Measurements from ENCODE around the gene BET1L. TPM values are rescaled to one million over a fixed set of nuclear protein-coding genes. Genes with fewer than 3 reads are reported as not detected.

BET1L gene
- total RNA-seq, 8 experiments from 2014 or later, result 17.7 to 35.6 (median 31.3) TPM

DNA sequence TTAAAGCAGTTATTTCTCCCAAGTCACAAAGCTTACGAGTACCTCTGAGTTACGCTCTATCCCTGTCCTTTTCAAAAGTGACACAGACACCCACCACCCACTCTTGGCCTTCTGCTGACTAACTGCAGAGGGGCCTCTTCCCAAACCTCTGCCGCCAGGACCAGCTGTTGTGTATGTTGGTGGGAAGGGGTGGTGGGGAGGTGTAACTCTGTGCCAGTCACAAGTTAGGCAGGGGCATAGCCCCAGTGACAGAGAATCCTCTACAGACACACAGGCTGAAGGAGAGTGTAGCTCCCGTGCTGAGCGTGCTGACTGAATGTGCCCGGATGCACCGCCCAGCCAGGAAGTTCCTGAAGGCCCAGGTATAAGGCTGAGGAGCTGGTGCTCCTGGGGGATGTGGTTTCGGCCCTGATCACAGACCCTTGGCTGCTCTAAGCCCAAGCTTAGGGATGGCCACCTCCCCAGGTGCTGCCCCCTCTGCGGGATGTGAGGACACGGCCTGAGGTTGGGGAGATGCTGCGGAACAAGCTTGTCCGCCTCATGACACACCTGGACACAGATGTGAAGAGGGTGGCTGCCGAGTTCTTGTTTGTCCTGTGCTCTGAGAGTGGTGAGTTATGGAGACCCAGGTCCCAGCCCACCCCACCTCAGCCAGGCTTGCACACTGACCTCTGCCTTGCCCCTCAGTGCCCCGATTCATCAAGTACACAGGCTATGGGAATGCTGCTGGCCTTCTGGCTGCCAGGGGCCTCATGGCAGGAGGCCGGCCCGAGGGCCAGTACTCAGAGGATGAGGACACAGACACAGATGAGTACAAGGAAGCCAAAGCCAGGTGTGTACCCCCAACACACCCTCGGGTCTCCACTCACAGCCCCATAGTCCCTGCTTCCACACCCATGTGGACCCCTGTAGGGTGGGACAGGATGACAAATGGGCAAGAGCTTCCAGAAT, 5.2 kb upstream of the BET1L start:
- in situ Hi-C loops (cut with MboI; ENCODE audit: low pct_unique_long_range_greater_than_20kb in 2 of 9, low sequenced_read_pairs in 9 of 9, unreplicated experiment in 9 of 9), result no loop called here
- Histone ChIP-seq H3K4me3 (no peak overlapping the region), H3K27ac (no peak overlapping the region), H3K4me1 (replicated peaks in 1 of 2) (peaks cover 12% of the 10 kb centered on the region in 2 donors)
- 80 to 100% (median 93%) methylated on average over 1 to 9 of the region's 17 CpGs; no CpG with 5 or more reads in 5 of the 10 experiments for WGBS, 10 experiments
- ATAC-seq (replicated peaks in 6 of 8), result no peak

DNA sequence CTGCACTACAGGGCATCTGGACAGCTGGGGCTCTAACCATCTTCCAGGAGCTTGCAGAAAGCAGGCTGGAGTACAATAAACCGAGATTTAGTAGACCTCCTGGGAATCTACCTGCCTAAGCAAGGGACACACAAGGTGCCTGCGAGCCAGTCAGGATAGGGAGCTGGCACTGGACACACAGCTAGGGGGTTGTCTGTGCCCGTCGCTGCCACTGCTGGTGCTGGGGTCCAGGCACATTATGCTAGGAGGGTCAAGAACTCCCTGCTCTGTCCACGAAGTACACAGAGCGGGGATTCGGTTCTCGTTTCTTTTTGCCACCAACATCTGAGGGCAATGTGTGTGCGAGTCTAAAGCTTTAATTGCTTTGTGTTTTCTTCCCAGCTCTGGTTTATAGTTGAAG, 4.5 kb upstream of the BET1L start:
- no peak for ATAC-seq (replicated peaks in 6 of 8)
- H3K27ac ChIP-seq, result no peak overlapping the region
- 77 to 97% (median 89%) methylated on average over 3 to 7 of the region's 9 CpGs; no CpG with 5 or more reads in 6 of the 10 experiments for WGBS, 10 experiments
- in situ Hi-C loops (cut with MboI; ENCODE audit: low pct_unique_long_range_greater_than_20kb in 2 of 9, low sequenced_read_pairs in 9 of 9, unreplicated experiment in 9 of 9), result no loop called here
- H3K4me1 ChIP-seq (replicated peaks in 1 of 2), result peaks cover 12% of the 10 kb centered on the region in 2 donors
- H3K4me3 ChIP-seq, result no peak overlapping the region

DNA sequence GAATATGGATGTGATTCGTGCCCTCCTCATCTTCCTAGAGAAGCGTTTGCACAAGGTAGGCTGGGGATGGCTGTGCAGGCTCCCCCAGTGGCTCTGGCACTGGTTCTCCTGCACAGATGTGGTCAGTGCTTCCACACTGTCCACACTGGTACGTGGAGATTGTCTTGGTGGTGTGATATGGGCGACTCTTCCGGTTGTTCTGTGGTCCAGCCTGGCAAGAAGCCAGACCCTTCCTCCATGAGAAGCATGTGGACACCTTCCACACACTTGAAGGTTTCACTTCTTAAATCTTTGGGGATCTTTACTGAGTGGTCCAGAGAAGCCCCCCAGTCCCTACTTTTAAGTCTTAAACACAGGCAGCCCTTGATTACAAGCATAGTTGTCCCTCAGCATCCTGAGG, 4.1 kb upstream of the BET1L start:
- Histone ChIP-seq H3K27ac (no peak overlapping the region), H3K4me3 (no peak overlapping the region), H3K4me1 (replicated peaks in 1 of 2) (peaks cover 12 to 13% of the 10 kb centered on the region in 2 donors)
- no peak for ATAC-seq (replicated peaks in 6 of 8)
- in situ Hi-C loops (cut with MboI; ENCODE audit: low pct_unique_long_range_greater_than_20kb in 2 of 9, low sequenced_read_pairs in 9 of 9, unreplicated experiment in 9 of 9), result no loop called here
- WGBS, 10 experiments, result 83 to 100% (median 100%) methylated on average over 1 to 3 of the region's 5 CpGs; no CpG with 5 or more reads in 5 of the 10 experiments

DNA sequence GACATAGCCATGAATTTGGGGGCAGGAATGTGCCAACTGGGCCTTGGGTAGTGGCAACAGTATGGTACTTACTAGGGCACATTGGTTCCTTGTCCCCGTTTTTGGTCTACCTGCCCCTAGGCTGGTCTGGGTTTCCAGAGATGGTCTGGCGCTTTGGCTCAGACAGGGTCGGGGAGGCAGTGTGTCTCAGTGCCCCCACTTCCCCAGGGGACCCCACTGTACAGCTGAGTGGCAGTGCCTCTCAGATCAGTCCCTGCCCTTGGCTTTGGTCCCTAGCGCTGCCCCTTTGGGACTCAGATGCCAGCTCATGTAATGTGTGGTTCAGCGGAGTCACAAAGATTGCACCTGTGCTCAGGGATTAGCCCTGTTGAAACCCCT, 3.6 kb upstream of the BET1L start:
- in situ Hi-C loops (cut with MboI; ENCODE audit: low pct_unique_long_range_greater_than_20kb in 2 of 9, low sequenced_read_pairs in 9 of 9, unreplicated experiment in 9 of 9), result no loop called here
- Histone ChIP-seq H3K4me1 (replicated peaks in 1 of 2) (peaks cover 17% of the 10 kb centered on the region in 2 donors), H3K27ac (no peak overlapping the region), H3K4me3 (no peak overlapping the region)
- WGBS, 10 experiments, result 88 to 90% methylated on average over 4 to 5 of the region's 5 CpGs; no CpG with 5 or more reads in 8 of the 10 experiments
- ATAC-seq (replicated peaks in 6 of 8), result no peak

DNA sequence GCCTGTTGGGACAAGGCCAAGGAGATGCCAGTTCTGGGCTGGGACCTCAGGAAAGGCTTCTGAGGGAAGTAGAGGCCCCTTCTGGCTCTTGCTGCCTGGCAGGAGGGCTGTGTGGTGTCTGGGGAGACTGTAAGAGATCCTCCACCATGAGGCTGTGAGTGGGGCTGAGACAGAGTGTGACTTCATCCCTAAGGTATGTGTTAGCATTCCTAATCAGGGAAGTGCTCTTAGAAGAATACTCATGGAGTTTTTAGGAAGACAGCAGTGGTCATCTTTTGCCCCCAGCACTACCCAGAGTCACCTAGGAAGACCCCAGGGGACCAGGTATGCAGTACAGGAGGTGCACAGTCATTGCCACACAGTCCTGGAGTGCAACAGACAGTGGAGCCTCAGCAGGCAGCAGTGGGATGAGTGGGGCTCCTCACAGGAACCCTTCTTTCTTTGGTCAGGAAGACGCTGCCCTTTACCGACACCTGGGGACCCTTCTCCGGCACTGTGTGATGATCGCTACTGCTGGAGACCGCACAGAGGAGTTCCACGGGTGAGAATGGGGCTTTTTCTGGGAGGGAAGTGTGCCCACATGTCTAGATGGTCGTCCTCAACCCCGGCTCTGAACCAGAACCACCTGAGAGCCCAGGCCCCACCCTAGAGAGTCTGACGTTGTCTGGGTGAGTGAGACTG, 3.1 kb upstream of the BET1L start:
- in situ Hi-C loops (cut with MboI; ENCODE audit: low pct_unique_long_range_greater_than_20kb in 2 of 9, low sequenced_read_pairs in 9 of 9, unreplicated experiment in 9 of 9), result no loop called here
- ATAC-seq (replicated peaks in 6 of 8), result peak in 2 of 8 experiments; percentile 1
- WGBS, 10 experiments, result 55 to 100% (median 92%) methylated on average over 3 to 9 of the region's 9 CpGs; no CpG with 5 or more reads in 5 of the 10 experiments
- Histone ChIP-seq H3K27ac (no peak overlapping the region), H3K4me3 (peak overlapping the region in 3 of 5 donors; percentile 91 to 100 (median 95)), H3K4me1 (replicated peaks in 1 of 2) (peaks cover 17 to 19% of the 10 kb centered on the region in 2 donors)

DNA sequence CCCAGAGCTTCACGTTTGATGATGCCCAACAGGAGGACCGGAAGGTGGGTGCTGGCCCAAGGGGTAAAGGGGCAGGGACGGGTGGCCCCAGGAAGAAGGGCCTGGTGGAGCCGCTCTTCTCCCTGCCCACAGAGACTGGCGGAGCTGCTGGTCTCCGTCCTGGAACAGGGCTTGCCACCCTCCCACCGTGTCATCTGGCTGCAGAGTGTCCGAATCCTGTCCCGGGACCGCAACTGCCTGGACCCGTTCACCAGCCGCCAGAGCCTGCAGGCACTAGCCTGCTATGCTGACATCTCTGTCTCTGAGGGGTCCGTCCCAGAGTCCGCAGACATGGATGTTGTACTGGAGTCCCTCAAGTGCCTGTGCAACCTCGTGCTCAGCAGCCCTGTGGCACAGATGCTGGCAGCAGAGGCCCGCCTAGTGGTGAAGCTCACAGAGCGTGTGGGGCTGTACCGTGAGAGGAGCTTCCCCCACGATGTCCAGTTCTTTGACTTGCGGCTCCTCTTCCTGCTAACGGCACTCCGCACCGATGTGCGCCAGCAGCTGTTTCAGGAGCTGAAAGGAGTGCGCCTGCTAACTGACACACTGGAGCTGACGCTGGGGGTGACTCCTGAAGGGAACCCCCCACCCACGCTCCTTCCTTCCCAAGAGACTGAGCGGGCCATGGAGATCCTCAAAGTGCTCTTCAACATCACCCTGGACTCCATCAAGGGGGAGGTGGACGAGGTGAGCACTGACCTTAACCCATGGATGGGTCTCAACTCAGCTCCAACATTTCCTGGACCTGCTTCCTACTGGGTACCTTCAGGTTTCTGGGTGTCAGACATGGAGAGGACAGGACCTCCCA, 2.3 kb upstream of the BET1L start:
- Histone ChIP-seq H3K4me1 (replicated peaks in 1 of 2) (peaks cover 17 to 19% of the 10 kb centered on the region in 2 donors), H3K4me3 (peak overlapping the region; percentile 90 to 100 (median 93)), H3K27ac (peak overlapping the region; percentile 98 to 99)
- in situ Hi-C loops (cut with MboI; ENCODE audit: low pct_unique_long_range_greater_than_20kb in 2 of 9, low sequenced_read_pairs in 9 of 9, unreplicated experiment in 9 of 9), result no loop called here
- WGBS, 10 experiments, result 0 to 80% (median 45%) methylated on average over 1 to 10 of the region's 29 CpGs; no CpG with 5 or more reads in 4 of the 10 experiments
- ATAC-seq (replicated peaks in 6 of 8), result no peak

DNA sequence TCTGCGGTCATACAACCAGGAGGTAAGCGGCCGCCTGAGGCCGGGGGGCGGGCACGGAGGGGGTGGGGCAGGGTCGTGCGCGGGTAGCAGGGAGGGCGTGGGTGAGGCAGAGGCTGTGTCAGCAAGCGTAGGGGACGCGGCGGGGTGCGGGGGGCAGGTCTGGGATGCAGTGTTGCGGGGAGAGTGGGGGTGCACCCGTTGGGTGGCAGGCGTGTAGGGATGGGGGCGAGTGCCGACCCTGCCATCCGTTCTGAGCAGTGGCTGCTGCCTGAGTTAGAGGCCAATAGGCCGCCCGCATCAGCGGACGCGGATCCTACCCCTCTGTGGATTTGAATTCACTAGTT, 1.7 kb upstream of the BET1L start:
- peak overlapping the region; percentile 98 to 99 for H3K27ac ChIP-seq

DNA sequence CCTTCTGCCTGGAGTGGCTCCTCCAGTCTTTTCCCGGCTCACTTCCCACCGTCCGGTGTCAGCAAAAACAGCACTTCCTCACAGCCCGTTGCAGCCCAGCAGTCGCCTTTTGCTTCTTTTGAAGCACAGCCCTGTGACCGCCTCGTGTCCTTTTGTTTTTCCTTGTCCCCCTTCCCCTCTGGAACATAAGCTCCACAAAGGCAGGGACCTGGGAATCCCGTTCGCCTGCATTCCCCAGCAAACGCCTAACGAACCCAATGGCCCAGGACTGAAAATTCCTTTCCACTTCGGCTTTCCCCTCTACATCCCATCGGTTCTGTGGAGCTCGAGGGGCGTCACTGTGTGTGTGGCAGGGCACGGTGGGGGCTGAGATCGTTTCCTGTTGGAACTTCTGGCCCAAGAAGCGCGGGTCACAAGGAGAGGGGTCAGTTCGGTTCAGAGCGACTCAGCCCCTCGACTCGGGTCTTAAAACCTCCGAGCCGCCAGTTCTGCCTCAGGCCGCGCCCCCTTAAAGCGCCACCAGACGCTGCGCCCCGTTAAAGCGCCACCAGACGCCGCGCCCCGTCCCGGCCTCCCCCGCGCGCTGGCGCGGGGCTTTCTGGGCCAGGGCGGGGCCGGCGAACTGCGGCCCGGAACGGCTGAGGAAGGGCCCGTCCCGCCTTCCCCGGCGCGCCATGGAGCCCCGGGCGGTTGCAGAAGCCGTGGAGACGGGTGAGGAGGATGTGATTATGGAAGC, 1.1 kb upstream of the BET1L start:
- Histone ChIP-seq H3K4me1 (replicated peaks in 1 of 2) (peaks cover 17 to 19% of the 10 kb centered on the region in 2 donors), H3K4me3 (peak overlapping the region; percentile 90 to 100 (median 93)), H3K27ac (peak overlapping the region; percentile 98 to 99)
- peak; percentile 40 to 61 (median 50) for ATAC-seq (replicated peaks in 6 of 8)
- in situ Hi-C loops (cut with MboI; ENCODE audit: low pct_unique_long_range_greater_than_20kb in 2 of 9, low sequenced_read_pairs in 9 of 9, unreplicated experiment in 9 of 9), result no loop called here
- WGBS, 10 experiments, result 0 to 1% (median 0%) methylated on average over 3 to 20 of the region's 57 CpGs; no CpG with 5 or more reads in 5 of the 10 experiments

More for the DNA sequence above, 1.7 kb upstream of the BET1L start:
- no CpG with 5 or more reads among the region's 26 CpGs for whole genome bisulfite sequencing, 10 experiments
- Histone ChIP-seq H3K4me3 (peak overlapping the region; percentile 90 to 100 (median 93)), H3K4me1 (replicated peaks in 1 of 2) (peaks cover 17 to 19% of the 10 kb centered on the region in 2 donors)
- peak in 5 of 8 experiments; percentile 1 to 8 (median 2) for ATAC-seq (replicated peaks in 6 of 8)
- in situ Hi-C loops (cut with MboI; ENCODE audit: low pct_unique_long_range_greater_than_20kb in 2 of 9, low sequenced_read_pairs in 9 of 9, unreplicated experiment in 9 of 9), result no loop called here

DNA sequence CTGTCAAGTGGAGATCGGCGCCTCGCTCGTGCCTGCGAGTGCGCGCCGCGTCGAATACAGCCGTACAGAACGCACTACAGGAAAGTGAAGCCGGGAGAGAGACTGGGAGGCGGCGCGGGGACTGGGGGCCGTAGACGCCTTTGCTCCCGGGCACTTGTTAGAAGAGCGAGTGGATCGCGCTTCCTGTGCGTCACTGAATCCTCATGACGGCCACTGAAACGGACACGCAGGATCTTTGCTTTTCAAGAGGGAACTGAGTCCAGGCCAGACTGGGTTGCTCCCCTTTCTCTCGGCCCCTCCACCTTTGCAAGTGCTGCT, 623 bp upstream of the BET1L start:
- Histone ChIP-seq H3K4me1 (replicated peaks in 1 of 2) (peaks cover 17 to 19% of the 10 kb centered on the region in 2 donors), H3K4me3 (peak overlapping the region; percentile 90 to 100 (median 93)), H3K27ac (peak overlapping the region; percentile 98 to 99)
- in situ Hi-C loops (cut with MboI; ENCODE audit: low pct_unique_long_range_greater_than_20kb in 2 of 9, low sequenced_read_pairs in 9 of 9, unreplicated experiment in 9 of 9), result no loop called here
- ATAC-seq (replicated peaks in 6 of 8), result peak in 3 of 8 experiments; percentile 7 to 12 (median 8)
- 0 to 2% (median 0%) methylated on average over 1 to 20 of the region's 27 CpGs; no CpG with 5 or more reads in 5 of the 10 experiments for WGBS, 10 experiments

DNA sequence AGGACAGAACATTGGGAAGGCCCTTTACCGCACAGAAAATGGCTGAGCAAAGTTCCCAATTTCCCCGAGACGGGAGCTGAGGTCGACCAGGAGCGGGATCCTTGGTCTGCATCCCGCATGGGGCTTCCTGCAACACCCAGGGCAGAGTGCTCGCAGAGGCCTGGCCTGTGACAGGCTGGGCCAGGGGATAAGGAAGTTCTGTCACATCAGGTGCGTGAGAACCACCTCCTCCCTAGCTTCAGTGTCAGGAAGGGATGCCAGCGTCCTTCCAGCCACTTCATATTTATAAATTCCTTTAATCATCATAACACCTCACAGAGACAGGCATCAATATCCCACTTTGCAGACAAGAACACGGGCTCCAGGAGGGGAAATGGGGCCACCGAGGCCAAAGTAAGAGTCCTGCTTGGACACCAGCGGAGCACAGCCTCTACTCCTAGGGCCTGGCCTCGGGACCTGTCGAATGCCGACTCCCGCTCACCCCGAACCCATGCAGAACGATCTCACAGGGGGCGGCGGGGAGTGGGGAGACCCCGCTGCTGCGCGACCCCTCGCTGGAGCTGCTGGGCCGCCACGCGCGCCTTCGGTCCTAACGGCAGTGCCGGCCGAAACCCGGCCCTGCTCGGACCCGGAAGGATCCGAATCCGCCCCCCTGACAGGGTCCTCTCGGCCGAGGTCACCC, 532 bp downstream of the BET1L start:
- peak overlapping the region; percentile 90 to 100 (median 93) for H3K4me3 ChIP-seq
- peak in 3 of 8 experiments; percentile 0 to 4 (median 0) for ATAC-seq (replicated peaks in 6 of 8)
- H3K4me1 ChIP-seq (replicated peaks in 1 of 2), result peaks cover 17 to 19% of the 10 kb centered on the region in 2 donors
- in situ Hi-C loops (cut with MboI; ENCODE audit: low pct_unique_long_range_greater_than_20kb in 2 of 9, low sequenced_read_pairs in 9 of 9, unreplicated experiment in 9 of 9), result no loop called here
- peak overlapping the region; percentile 95 to 99 for H3K27ac ChIP-seq
- WGBS, 10 experiments, result 0 to 40% (median 0%) methylated on average over 1 to 7 of the region's 39 CpGs; no CpG with 5 or more reads in 4 of the 10 experiments

DNA sequence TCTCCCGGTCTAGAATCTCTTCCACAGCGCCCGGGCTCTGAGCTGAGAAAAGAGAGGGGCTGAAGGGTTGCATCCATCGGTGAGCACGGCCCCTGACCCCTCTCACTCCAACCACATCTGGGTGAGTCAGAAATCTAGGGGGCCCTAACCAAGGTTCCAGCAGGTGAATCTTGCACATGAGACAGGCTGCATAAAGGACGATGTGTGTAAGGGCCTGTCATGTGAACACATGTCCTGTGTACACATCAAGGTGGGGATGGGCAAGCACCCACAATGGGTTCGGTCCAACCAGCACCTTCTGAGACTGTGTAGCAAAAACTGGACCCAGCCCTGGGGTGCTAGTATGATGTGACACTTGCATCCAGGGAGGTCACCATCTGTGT, 1.2 kb downstream of the BET1L start:
- in situ Hi-C loops (cut with MboI; ENCODE audit: low pct_unique_long_range_greater_than_20kb in 2 of 9, low sequenced_read_pairs in 9 of 9, unreplicated experiment in 9 of 9), result no loop called here
- Histone ChIP-seq H3K4me1 (replicated peaks in 1 of 2) (peaks cover 17 to 19% of the 10 kb centered on the region in 2 donors), H3K27ac (peak overlapping the region in 1 of 2 donors; percentile 99), H3K4me3 (peak overlapping the region; percentile 90 to 100 (median 93))
- no peak for ATAC-seq (replicated peaks in 6 of 8)
- WGBS, 10 experiments, result 60 to 100% (median 88%) methylated on average over 1 to 7 of the region's 7 CpGs; no CpG with 5 or more reads in 3 of the 10 experiments

All from motor neuron (in vitro differentiated cells).